Urothelium cell line (cell line): ENCODE data around the gene RFTN2.
"Not testable (repeated sequence)": the region's sequence is repeated elsewhere in the genome, so short reads cannot be mapped to it uniquely, and the experiment has no call there.

ENCODE experiments used
- DNase-seq: peaks from one replicate; pipeline ENCODE4 v3.0.0; 2011; ENCODE audit warnings: low spot score, mixed read lengths
- FAIRE-seq: peaks from 2 replicates; lab custom pipeline; 2011; peaks lifted over from hg19 to GRCh38; lab: Jason Lieb, UNC

Gene RFTN2

DNA sequence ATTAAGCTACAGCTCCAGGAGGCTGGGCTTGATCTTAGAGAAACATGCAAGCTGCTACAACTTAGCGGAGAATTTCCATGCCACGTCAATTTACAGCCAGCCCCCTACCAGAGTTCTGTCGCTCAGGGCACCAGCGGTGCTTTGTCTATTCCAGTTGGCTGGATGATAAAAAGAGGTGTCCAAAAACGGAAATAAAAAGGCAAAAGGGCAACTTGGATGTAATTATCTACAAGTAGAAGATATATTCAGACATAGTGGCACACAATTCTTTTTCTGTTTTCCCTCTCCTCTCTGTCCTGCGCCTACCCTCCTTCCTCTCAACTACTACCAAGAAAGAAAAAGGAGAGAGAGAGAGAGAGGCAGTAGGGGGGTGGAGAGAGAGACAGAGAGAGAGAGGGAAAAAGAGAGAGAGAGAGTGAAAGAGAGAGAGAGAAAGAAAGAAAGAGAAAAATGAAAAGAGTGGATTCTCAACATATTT is 363 bp upstream of the RFTN2 start:
- no peak for DNase-seq

DNA sequence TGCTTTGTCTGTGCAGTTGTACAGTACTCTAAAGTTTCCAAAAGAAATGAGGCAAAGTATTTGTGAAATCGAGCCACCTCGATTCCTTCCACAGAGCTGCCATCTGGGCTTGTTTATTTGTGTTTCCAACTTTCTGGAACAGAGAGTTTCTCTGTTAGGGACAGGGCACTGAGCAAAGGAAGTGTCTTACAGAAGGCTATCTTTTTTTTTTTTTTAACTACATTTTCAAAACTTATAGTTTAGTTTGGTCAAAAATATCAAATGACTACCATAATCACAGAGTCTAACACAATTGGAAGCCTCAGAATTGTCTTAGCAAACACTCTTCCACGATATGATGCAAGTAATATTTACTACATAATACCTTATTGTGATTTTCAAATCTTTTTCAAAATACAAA is 796 bp downstream of the RFTN2 start:
- DNase-seq: no peak
- FAIRE-seq: no peak

More for the DNA sequence above, 363 bp upstream of the RFTN2 start:
- FAIRE-seq: no peak

DNA sequence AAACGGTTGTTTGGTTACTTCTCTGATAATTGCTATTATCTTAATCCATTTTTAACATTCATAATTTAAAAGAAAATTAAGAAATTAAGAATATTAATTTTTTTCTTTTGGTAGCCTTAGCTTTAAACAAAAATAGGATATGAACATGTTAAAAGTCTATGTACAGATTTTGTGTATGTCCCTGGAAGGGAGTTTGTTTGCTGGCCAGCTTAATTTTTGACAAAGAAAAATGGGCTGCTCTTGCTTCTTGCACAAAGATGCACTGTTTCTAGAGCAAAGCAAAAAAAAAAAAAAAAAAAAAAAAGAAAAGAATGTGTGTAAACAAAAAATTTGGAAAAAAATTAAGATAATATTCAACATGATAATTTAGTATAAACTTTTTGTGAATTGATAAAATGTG is 1.3 kb downstream of the RFTN2 start:
- no peak for DNase-seq
- FAIRE-seq: no peak

DNA sequence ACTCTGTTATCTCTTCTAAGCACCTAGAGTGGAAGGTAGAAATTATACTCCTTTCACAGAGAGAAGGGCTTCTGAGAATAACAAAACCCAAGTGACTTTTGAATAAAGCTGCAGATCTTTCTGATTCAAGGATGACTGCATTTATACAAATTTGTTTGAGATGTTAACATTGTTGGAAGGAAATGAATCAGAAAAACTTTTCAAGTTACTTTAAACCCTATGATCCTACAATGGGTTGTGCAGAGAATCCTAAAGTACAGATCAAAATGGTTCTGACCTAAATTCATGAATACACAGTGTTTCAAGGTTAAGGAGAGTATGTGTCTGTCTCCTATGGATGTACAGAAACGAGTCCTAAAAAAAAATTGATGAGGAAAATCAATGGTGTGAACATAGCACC is 1.8 kb downstream of the RFTN2 start:
- FAIRE-seq (no peak), DNase-seq (no peak)

DNA sequence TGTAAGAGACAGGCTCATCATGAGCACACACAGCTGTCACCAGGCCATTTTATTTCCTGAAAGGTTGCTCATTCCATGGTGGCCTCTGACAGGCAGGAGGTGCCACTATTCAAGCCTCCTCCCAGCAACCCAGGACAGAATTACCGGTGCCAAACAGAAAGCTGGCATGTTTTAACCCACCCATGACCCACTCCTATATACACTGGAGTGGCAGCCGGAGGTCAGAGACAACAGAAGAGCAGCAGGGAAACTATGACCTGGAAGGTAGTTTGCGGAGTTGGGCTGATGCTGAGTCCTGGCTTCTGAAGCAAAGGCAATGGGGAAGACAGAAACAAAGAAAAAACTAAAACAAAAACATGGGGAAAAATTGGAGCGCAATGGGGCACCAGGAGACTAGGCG is 2.3 kb downstream of the RFTN2 start:
- DNase-seq (no peak), FAIRE-seq (no peak)

DNA sequence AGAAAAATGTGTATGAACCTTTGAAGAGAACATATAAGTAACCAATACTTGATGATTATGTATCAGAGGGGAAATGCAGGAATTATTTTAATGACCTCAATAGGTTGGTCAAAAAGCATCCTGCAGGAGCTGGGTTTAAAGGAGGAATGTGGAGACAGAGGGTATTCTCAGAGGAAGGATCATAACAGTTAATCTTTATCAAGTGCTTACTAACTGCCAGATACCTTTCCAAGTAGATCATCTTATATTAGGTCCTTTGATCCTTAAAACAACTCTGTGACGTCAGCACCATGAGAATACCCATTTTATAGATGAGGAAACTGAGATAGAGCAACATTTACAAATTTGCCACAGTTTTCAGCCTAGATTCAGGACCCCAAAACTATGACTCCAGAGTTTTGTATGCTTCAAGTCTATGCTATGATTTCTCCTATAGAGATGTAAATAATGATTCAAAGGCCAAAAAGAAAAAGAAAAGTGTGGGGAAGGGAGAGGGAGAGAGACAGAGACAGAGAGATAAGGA is 3.0 kb downstream of the RFTN2 start:
- FAIRE-seq (no peak), DNase-seq (no peak)

DNA sequence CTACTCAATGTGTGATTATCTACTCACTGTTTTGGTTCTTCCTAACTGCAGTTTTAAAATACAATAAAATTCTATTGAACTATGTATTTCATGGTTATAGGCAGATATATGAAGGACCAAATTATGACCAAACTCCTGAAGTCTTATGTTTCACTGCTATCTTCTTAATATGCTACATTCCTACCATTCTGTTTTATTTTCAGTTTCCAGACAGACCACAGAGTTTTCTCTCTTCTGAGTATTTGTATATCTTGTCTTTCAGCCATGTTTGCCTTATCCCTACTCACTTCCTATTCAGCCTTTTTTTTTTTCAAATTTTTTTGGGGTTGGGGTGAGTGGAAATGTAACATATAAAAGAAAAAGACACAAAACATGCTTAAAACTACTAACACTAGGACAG is 6.3 kb downstream of the RFTN2 start:
- FAIRE-seq: no peak
- no peak for DNase-seq

DNA sequence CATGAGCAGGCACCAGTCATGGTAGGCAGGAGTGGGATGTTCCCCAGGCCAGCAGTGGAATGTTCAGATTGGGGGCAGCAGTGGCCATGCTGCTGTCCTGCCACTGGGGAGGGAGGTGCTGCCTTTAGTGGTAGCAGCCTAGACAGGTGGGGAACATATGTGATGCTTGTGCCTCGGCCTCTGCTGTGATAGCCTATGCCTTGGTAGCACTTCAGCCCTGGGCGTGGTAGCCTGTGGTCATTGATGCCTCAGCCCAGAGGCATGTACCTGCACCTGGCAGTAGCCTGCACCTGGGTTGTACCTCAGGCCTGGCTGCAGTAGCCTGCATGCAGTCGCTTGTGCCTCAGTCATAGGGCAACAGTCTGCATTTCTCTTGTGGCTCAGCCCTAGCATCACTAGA is 7.1 kb downstream of the RFTN2 start:
- DNase-seq (no peak), FAIRE-seq (no peak)

DNA sequence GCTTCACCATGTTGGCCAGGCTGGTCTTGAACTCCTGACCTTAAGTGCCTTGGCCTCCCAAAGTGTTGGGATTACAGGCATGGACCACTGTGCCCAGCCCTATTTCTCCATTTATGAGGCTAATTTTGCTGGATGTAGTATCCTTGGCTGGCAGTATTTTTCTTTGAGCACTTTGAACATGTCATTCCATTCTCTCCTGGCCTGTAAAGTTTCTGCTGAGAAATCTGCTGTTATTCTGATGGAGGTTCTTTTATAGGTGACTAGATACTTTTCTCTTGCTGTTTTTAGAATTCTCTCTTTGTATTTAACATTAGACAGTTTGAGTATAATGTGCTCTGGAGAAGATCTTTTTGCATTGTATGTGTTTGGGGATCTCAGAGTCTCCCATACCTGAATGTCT is 9.1 kb downstream of the RFTN2 start:
- no peak for FAIRE-seq
- DNase-seq: no peak

DNA sequence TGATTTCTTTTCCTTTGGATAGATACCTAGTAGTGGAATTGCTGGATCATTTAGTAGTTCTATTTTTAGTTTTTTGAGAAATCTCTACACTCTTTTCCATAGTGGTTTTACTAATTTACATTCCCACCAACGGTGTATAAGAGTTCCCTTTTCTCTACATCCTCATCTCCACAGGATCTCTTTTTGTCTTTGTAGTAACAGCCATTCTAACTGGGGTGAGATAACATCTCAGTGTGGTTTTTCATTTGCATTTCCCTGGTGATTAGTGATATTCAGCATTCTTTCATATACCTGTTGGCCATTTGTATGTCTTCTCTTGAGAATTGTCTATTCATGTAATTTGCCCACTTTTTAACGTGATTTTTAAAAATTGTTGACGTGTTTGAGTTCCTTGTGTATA is 13.8 kb downstream of the RFTN2 start:
- FAIRE-seq (no peak), DNase-seq (no peak)

DNA sequence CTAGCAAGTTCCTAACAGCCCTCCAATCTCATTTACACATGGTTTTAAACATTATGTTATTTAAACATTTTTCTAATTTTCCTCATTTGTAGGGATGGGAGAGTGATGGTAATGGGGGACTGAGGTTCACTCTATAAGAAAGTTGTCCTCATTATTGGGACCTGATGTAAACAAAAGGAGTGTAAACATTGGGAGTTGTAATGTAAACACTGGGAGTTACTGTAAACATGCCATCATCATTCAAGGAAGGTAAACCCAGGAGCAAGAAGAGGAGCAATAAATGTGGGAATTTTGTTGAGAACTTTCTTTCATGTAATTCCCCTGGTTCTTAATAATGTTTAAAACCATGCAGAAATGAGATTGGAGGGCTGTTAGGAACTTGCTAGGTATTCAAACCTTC is 17.8 kb downstream of the RFTN2 start:
- DNase-seq (no peak), FAIRE-seq (no peak)

DNA sequence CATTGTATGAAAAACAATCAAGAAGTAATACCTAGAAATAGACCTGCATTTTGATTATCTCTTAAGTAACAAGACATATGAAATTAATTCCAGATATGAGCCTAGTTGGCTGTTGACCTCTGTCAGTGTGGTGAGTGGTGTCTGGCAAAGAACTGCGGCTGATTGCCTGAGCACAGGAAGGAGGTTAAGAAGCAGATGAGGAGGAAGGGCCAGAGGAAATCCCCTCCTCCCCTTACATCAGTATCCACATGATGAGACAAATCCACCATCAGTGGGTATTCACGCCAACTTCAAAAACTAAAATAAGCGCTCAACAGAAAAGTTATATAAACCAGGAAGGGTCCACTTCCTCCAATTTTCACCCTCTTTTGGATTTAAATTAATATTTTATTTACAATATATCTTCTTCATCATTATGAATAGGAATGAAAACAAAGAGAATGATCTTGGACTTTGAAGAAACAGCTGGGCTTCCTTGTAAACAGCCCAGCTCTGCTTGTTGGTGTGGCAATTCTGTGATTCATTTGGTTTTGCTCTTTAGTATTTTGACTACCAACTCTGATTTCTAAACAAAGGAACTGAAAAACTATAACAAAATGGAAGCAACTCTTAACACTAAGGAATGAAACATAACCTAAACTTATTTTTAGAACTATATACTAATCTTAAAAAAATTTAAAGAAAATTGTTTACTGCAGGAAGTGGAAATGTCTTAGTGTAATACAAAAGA is 27.3 kb downstream of the RFTN2 start:
- no peak for DNase-seq
- FAIRE-seq: no peak

DNA sequence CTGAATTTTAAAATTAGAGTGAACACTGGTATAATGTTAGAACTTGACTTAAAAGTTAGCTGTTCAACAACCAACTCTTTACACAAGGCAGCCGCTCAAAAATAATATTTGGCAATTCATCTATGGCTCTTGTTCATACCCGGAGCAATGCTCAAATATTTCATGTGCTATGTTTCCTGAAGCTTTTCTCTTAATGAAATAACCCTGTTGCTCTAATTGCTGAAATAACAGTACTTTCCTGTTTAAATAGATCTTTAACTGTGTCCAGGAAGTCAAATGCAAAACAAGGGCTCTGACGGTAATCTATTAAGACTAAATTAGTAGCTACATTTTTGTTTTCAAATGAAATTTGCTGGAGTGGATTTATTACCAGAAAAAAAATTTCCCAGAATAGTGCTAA is 33.7 kb downstream of the RFTN2 start:
- DNase-seq (no peak), FAIRE-seq (no peak)

DNA sequence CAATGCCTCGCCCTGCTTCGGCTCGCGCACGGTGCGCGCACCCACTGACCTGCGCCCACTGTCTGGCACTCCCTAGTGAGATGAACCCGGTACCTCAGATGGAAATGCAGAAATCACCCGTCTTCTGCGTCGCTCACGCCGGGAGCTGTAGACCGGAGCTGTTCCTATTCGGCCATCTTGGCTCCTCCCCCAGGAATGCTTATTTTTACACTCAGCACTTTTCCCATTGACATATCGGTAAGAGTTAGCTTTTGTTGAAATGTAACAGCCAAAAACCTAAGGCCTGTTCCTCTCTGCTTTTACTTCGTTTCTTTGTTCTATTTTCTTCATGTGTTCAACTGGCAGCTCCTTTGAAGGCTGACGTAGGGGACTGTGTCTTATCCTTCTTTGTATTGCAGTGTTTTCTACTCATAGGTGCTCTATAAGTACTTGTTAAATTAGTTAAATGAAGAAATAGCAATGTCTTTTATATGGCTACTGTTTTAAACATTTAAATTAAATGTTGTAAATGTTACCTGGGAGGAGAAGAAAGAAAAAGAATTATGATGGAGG is 34.7 kb downstream of the RFTN2 start:
- DNase-seq, FAIRE-seq: not testable (repeated sequence)

DNA sequence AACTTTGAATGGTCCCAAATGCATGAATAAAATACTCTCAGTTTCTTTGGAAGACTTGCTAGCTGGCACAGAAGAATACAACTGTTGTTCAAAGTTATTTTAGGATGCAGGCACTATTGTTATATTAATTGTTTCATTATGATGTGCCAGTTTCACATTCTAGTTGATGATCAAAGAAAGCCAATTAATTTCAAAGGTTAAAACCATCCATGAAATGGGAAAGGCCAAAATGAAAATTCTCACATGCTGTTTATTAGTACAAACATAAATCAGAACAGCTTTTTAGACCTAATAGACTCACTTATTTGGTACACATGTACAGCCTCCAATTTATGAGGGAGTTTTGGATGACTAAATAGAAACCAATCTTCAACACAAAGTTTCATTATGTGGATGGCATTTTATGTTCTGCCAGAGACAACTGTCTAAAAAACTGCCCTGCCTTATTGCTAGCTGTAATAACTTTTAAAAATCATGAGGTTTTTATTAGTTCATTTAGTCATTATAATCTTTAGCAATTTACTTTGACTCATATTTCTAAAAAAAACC is 42.2 kb downstream of the RFTN2 start:
- FAIRE-seq: no peak

DNA sequence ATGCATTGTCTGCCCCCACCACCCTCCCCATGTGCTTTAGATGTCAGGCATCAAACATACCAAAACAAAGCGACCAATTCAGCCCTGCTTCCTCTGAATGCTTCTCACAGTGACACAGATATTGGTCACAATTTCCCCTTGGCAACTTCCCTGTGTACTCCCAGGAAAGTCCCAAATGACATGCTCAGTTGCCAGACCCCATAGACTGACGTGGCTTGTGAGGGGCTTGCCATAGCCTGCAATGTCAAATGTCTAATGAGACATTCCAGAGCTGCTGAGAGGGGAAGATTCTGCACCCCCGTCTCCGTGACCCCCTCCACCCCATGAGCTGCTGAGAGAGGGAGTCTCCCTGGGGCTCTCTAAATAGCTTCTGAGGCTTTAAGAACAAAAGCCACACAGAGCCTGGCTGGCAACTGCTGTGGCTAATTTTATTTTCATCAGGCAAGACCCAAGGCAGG is 47.3 kb downstream of the RFTN2 start:
- DNase-seq: no peak
- FAIRE-seq: no peak

More for the DNA sequence above, 42.2 kb downstream of the RFTN2 start:
- DNase-seq: no peak

DNA sequence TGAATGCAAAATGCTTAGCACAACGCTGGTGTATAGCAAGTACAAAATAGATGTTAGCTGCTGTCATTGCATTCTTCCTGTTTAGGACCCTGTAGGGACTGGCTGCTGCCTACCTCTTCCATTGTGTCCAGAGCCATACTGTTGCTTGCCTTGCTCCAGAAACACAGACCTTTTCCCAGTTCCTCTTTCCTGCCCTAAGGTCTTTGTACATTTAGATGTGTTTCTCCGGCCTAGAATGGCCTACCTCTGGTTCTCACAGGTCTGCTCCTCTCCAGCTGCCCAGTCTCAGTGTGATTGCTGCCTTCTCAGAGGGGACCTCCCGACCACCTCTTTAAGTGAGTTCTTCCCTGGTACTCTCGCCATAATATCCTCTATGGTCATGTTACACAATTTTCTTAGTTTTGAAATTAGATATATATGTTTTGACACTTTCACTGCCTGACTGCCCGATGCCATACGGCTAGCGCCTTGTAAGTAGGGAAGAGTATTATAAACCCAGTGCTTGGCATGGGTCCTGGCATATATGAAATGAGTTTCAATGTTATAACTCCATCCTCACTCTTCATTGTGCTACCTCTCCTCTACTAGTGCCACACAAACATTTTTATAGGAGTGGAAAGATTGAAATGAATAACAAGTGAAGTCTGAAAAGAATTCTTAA is 48.3 kb downstream of the RFTN2 start:
- DNase-seq (no peak), FAIRE-seq (no peak)

DNA sequence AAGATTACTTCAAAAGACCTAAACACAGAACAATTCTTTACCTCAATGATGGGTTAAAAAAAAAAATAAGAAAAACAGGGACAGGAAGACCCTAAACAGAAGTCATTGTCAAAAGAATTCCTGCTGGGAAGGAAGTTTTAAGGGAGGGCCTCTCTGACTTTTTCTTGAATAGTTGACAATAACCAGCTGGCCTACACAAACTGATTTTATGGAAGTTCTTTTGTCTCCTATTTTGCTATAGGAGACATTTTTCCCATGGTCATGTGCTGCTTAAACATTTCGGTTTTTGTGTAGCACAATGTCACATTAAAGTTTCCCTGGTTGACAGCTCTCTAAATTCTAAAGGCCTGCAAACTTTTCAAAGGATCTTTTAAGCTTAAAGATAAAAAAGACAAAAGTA is 55.3 kb downstream of the RFTN2 start:
- FAIRE-seq (no peak), DNase-seq (no peak)

DNA sequence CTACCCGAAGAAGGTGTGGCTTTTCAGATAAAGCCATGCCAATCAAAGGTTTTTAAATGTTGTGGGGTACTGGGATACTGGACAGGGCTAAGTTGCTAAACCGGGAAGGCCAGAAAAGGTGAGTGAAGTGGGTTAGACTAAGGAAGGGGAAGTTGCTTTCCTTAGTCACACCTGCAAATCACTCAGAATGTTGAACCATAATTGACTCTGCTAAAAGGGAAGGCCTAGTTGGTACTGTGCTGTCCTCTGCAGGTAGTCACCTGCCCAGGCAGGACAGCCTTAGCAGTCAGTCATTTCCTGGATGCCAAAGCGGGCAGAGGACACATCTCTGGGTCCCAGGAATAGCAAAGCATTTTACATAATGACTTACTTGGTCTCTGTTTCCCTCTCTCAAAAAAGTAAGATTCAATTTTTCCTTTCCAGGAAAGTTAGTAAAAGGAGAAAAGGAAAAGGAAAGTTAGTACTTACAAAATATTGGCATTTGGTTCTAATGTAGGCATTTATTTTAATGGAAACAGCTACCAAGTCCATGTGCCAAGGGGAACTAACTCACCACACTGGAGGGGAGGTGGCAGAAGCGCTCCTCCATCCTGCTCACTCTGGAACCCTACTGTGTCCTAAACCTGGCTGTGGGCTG is 60.3 kb downstream of the RFTN2 start:
- DNase-seq (no peak), FAIRE-seq (no peak)

DNA sequence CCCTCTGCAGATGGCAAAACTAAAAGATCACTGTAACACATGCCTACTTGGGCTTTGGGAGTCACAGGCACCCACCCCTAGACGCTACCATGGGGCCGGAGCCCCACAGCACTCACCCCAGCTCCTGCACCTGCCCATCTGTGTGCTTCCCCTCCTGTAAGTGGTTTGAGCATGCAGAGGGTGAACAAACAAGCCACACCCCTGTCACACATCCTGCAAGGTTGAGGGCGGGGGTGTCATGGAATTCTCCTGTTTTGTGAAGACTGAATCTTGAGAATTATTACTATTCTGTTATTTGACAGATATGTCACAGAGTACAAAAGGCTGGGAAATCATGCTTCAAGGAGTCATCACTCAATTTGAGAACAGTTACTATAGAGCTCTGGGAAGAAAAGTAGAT is 60.9 kb downstream of the RFTN2 start:
- FAIRE-seq (no peak), DNase-seq (no peak)

DNA sequence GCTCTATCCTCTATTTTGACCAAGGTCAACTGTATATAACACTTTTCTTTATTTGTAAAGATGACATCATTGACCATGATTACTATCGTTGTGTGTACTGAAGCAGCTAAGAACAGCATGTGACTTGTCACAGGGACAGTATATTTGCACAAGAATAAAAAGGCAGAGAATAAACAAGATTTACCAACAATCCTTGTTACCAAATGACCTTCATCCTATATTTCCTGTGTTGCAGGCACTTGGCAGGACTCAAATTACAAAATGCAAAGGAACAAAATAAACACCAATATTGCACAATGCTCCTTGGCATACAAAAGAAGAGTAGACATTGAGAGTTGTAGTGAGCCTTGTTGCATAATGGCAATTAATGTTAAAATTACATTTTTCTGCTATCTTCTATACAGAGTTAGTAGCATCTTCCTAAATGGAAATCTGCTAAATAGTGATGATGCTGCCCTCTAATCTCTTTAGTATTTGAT is 61.8 kb downstream of the RFTN2 start:
- DNase-seq (no peak), FAIRE-seq (no peak)
